Thyroid gland (tissue), 4 donors: Measurements from ENCODE around the gene TCF7L2. TPM values are rescaled to one million over a fixed set of nuclear protein-coding genes. Genes with fewer than 3 reads are reported as not detected.

Experiments used
- DNase-seq, 2 donors: peaks; one replicate each; pipeline ENCODE4 v3.0.0-alpha.2; 2019
- H3K27ac ChIP-seq, 3 donors: fragments of 200-600 bp; sonication (generic); 1 replicate in 2 of 3; 2 replicates in 1 of 3; pipeline ENCODE4 v1.5.1; 2016 to 2019; ENCODE audit warnings: mild to moderate bottlenecking in 1 of 3, moderate library complexity in 1 of 3
- H3K27me3 ChIP-seq: fragments of 200-600 bp; sonication (generic); one replicate; pipeline ENCODE4 v1.5.1; 2019
- H3K36me3 ChIP-seq, 2 donors: fragments of 200-600 bp; sonication (generic); one replicate each; pipeline ENCODE4 v1.5.1; 2016 to 2019
- H3K4me1 ChIP-seq, 2 donors: fragments of 200-600 bp; sonication (generic); one replicate each; pipeline ENCODE4 v1.5.1; 2017 to 2019
- H3K4me3 ChIP-seq, 3 donors: fragments of 200-600 bp; sonication (generic); replicated peaks in 1 of 3; 1 replicate in 2 of 3; 2 replicates in 1 of 3; pipeline ENCODE4 v1.5.1; 2016; ENCODE audit warnings: mild to moderate bottlenecking in 1 of 3
- H3K9me3 ChIP-seq: fragments of 200-600 bp; sonication (generic); one replicate; pipeline ENCODE4 v1.5.1; 2017
- CTCF ChIP-seq, 6 experiments: fragments of 200-600 bp in 3 of 6; fragments of 450-650 bp in 3 of 6; sonication (generic) in 3 of 6; IDR thresholded peaks; one replicate each; pipeline ENCODE4 v1.5.1; 2016 to 2019; ENCODE audit warnings: antibody characterized with exemption in 6 of 6, mild to moderate bottlenecking in 2 of 6, inconsistent platforms in 1 of 6, moderate library complexity in 1 of 6
- POLR2A ChIP-seq, 2 donors: fragments of 450-650 bp; IDR thresholded peaks; one replicate each; pipeline ENCODE4 v1.6.1; 2017; ENCODE audit warnings: antibody characterized with exemption in 2 of 2, mild to moderate bottlenecking in 2 of 2, moderate library complexity in 1 of 2
- WGBS, 2 donors: methylation state at CpG; one replicate each; pipeline ENCODE4 v1.1.5; 2017; 5-methylcytosine and 5-hydroxymethylcytosine counted together
- intact Hi-C: fragments of 100-400 bp; cut with DNase I; formaldehyde crosslinking; loops from one replicate; pipeline ENCODE4 v1.15.1; 2023
- total RNA-seq, 4 donors: library from RNA; depleted of rRNA; stranded (reverse); fragments of >200 nt; gene quantifications; one replicate each; pipeline ENCODE4 v1.2.3, GENCODE V29; 2016

The TCF7L2 gene
- total RNA-seq, 4 donors from 2014 or later, result 16.2 to 67.1 (median 25.3) TPM

GRCh38 chr10:113019692-113020474 is 69.8 kb downstream of the TCF7L2 start:
- H3K36me3 ChIP-seq, result no peaks in the 10 kb centered on the region
- intact Hi-C loops, result loop anchor here (10.0 kb wide), 1 partner anchor 85 kb away; no protein-coding TSS in a partner anchor
- no peaks in the 10 kb centered on the region for H3K9me3 ChIP-seq
- no peaks in the 10 kb centered on the region for H3K27me3 ChIP-seq
- TF ChIP-seq CTCF (IDR thresholded peaks at IDR 0.05) (no peak), POLR2A (IDR thresholded peaks at IDR 0.05) (no peak)
- no peak overlapping the region for H3K4me3 ChIP-seq
- 66 to 68% methylated on average over 12 of the region's 12 CpGs for WGBS, 2 donors
- DNase-seq, result no peak
- H3K4me1 ChIP-seq, result peaks cover 38 to 77% of the 10 kb centered on the region in 2 donors
- no peak overlapping the region for H3K27ac ChIP-seq

- WGBS, 2 donors, result 65 to 69% methylated on average over 2 of the region's 2 CpGs
- no peaks in the 10 kb centered on the region for H3K27me3 ChIP-seq
- no peak overlapping the region for H3K27ac ChIP-seq
- TF ChIP-seq CTCF (IDR thresholded peaks at IDR 0.05), result no peak
- TF ChIP-seq POLR2A (IDR thresholded peaks at IDR 0.05), result no peak
- intact Hi-C loops, result loop anchor here (10.0 kb wide), 1 partner anchor 84 kb away; no protein-coding TSS in a partner anchor
- H3K4me1 ChIP-seq, result peaks cover 38 to 73% of the 10 kb centered on the region in 2 donors
- no peak overlapping the region for H3K4me3 ChIP-seq
- H3K9me3 ChIP-seq, result no peaks in the 10 kb centered on the region
- H3K36me3 ChIP-seq, result no peaks in the 10 kb centered on the region
- no peak for DNase-seq
Observed at GRCh38 chr10:113020475-113020753, 70.4 kb downstream of the TCF7L2 start.

- intact Hi-C loops, result loop anchor here (10.0 kb wide), 1 partner anchor 84 kb away; no protein-coding TSS in a partner anchor
- 30 to 60% methylated on average over 7 of the region's 7 CpGs for WGBS, 2 donors
- no peak overlapping the region for H3K4me3 ChIP-seq
- no peak for TF ChIP-seq POLR2A (IDR thresholded peaks at IDR 0.05)
- TF ChIP-seq CTCF (IDR thresholded peaks at IDR 0.05), result no peak
- H3K27me3 ChIP-seq, result no peaks in the 10 kb centered on the region
- H3K9me3 ChIP-seq, result no peaks in the 10 kb centered on the region
- peak overlapping the region in 1 of 3 donors; percentile 13 for H3K27ac ChIP-seq
- DNase-seq, result peak; percentile 20 to 57
- H3K4me1 ChIP-seq, result peaks cover 38 to 70% of the 10 kb centered on the region in 2 donors
- H3K36me3 ChIP-seq, result no peaks in the 10 kb centered on the region
Observed at GRCh38 chr10:113020838-113021237, 70.8 kb downstream of the TCF7L2 start.

- Histone ChIP-seq H3K36me3 (no peaks in the 10 kb centered on the region), H3K27me3 (no peaks in the 10 kb centered on the region), H3K4me3 (no peak overlapping the region), H3K9me3 (no peaks in the 10 kb centered on the region), H3K27ac (peak overlapping the region in 1 of 3 donors; percentile 13), H3K4me1 (peaks cover 38 to 68% of the 10 kb centered on the region in 2 donors)
- intact Hi-C loops, result loop anchor here (10.0 kb wide), 1 partner anchor 83 kb away; no protein-coding TSS in a partner anchor
- WGBS, 2 donors, result 60 to 90% methylated on average over 9 of the region's 9 CpGs
- TF ChIP-seq CTCF (IDR thresholded peaks at IDR 0.05) (no peak), POLR2A (IDR thresholded peaks at IDR 0.05) (no peak)
- peak in 1 of 2 donors; percentile 28 for DNase-seq
Observed at GRCh38 chr10:113021268-113022040, 71.4 kb downstream of the TCF7L2 start.
